Right renal pelvis (tissue), 4 donors: ENCODE data around the gene CATSPERZ. TPM values are rescaled to one million over a fixed set of nuclear protein-coding genes. Genes with fewer than 3 reads are reported as not detected.

ENCODE experiments used
- DNase-seq, 4 donors: peaks; one replicate each; pipeline ENCODE4 v3.0.0-alpha.2; 2013; ENCODE audit warnings: low read depth in 4 of 4, low spot score in 3 of 4, missing footprints in 1 of 4
- polyA plus RNA-seq, 4 donors: library from polyadenylated mRNA; unstranded; fragments of 120-200 nt; gene quantifications; one replicate each; pipeline ENCODE4 v1.2.1, GENCODE V29; 2013; ENCODE audit not compliant: insufficient read length in 4 of 4

Gene CATSPERZ
- polyA plus RNA-seq, 4 donors, result 0.29 TPM; not detected in 3

- DNase-seq, result peak in 3 of 4 donors; percentile 86 to 87 (median 87)
Measured at GRCh38 chr11:64284048-64284961, 15.9 kb upstream of the CATSPERZ start, which contains the start of gene BAD. BAD (minus strand) TSS chr11:64284665; CDS start chr11:64284368, 297 bp downstream.

GRCh38 chr11:64284962-64285884 lies 14.9 kb upstream of the CATSPERZ start, which contains the start of gene GPR137:
GPR137 (plus strand) TSS chr11:64285848; CDS start chr11:64286525, 677 bp downstream.
- peak in 3 of 4 donors; percentile 74 to 87 (median 77) for DNase-seq

DNA sequence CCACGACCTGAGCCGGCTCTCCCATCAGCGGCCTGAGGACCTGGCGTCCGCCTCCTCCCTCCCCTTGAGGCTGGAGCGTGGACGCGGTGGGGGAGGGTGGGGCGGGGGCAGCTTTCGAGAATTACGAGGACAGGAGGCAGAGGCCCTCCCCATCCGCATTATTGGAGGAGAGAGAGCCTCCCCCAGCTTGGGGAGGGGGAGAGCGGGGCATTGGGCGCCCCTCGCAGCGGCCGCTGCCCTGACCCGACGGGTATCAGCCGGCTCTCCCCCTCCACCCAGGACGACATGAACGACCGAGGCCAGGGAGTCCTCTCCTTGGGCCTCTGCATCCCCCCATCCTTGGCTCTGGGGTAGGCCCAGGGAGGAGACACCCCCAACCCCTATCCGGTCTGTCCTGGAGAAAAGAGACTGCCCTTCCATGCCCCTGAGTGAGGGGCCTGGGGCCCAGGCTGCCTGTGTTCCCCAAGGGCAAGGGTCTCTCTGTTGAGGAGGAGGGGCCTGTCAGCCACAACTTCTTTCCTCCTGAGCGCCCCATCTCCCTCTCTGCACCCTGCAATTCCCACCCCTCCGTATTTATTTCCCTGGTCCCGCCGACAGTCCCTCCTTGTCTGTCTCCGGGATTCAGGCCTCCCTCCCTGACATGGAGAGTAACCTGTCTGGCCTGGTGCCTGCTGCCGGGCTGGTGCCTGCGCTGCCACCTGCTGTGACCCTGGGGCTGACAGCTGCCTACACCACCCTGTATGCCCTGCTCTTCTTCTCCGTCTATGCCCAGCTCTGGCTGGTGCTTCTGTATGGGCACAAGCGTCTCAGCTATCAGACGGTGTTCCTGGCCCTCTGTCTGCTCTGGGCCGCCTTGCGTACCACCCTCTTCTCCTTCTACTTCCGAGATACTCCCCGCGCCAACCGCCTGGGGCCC lies 14.0 kb upstream of the CATSPERZ start:
- no peak for DNase-seq

DNA sequence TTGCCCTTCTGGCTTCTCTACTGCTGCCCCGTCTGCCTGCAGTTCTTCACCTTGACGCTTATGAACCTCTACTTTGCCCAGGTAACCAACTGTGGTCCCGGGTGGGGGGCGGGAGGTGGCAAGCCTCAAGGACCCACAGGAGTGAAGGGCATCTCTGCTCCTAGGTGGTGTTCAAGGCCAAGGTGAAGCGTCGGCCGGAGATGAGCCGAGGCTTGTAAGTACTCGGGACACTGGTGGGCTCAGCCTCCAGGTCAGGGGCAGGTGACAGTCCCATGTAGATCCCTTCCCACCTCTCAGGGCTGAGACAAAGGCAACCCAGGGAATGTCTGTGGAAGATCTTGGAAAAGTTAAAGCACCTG lies 13.4 kb upstream of the CATSPERZ start:
- no peak for DNase-seq

DNA sequence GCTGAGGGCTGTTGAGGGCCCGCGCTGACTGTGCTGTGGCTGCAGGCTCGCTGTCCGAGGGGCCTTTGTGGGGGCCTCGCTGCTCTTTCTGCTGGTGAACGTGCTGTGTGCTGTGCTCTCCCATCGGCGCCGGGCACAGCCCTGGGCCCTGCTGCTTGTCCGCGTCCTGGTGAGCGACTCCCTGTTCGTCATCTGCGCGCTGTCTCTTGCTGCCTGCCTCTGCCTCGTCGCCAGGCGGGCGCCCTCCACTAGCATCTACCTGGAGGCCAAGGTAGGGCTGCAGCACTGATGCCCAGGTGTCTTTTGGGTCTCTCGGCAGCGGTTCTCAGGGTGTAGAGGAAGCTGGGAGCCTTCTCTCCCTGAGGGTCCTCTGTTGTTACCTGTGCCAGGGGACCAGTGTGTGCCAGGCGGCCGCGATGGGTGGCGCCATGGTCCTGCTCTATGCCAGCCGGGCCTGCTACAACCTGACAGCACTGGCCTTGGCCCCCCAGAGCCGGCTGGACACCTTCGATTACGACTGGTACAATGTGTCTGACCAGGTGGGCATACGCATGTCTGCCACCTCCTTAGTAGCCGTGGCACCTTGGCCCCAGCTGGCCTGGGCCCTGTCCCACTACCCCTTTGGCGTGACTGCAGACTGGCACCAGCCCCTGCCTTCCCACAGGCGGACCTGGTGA lies 12.3 kb upstream of the CATSPERZ start:
- DNase-seq, result no peak

DNA sequence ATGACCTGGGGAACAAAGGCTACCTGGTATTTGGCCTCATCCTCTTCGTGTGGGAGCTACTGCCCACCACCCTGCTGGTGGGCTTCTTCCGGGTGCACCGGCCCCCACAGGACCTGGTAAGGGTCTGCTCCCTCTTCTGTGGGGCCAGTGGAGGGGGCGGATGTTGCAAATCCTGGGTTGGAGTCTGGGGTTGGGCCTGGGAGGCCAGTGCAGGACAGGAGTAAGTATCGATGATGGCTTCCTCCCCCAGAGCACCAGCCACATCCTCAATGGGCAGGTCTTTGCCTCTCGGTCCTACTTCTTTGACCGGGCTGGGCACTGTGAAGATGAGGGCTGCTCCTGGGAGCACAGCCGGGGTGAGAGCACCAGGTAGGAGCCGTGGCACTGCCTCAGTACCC lies 11.8 kb upstream of the CATSPERZ start:
- no peak for DNase-seq

DNA sequence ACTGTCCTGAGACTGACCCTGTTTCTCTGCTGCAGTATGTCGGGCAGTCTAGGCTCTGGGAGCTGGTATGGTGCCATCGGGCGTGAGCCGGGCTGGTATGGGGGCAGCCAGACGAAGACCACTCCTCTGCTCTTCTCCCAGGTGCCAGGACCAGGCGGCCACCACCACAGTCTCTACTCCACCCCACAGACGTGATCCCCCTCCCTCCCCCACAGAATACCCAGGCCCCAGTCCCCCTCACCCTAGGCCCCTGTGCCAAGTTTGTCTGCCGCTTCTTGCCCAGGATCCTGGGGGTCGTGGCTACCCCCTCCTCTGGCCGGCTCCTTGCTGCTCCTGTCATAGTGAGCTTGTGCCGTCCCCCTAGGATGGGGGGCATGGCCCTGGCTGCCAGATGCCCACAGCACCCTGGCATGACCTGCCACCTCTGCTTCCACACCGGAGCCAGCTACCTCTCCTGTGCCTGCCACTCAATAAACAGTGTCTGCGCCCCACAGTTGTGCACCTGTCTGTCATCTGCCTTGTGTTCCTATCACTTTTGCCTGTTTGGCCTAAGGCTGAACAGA lies 11.1 kb upstream of the CATSPERZ start:
- no peak for DNase-seq

GRCh38 chr11:64290352-64291261 lies 9.6 kb upstream of the CATSPERZ start:
- DNase-seq, result no peak

GRCh38 chr11:64291262-64291751 lies 8.9 kb upstream of the CATSPERZ start, which contains the start of gene KCNK4:
KCNK4 (plus strand) TSS chr11:64291302; CDS start chr11:64293019, 1,717 bp downstream.
- no peak for DNase-seq

GRCh38 chr11:64291752-64292459 lies 8.3 kb upstream of the CATSPERZ start:
- DNase-seq, result no peak

- DNase-seq, result no peak
Measured at GRCh38 chr11:64292460-64293254, 7.5 kb upstream of the CATSPERZ start.

DNA sequence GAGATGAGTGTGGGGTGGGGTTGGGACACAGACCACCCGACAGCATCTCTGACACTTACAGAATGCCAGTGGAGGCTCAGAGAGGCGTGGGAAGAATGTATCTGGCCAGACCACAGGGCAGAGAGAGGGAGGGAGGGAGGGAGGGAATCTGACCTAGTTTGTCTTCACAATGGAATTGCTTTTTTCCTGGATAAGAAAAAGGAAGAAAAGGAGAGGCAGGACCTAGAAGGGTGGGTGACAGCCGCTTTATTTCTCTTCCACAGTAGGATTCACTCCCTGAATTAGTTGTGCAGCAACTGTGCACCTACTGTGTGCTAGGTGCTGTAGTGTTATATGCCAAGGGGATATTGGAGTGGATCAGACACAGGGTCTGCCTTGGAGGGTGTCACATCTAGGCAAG lies 5.4 kb upstream of the CATSPERZ start:
- no peak for DNase-seq

- DNase-seq, result no peak
Measured at GRCh38 chr11:64295760-64296159, 4.4 kb upstream of the CATSPERZ start.

DNA sequence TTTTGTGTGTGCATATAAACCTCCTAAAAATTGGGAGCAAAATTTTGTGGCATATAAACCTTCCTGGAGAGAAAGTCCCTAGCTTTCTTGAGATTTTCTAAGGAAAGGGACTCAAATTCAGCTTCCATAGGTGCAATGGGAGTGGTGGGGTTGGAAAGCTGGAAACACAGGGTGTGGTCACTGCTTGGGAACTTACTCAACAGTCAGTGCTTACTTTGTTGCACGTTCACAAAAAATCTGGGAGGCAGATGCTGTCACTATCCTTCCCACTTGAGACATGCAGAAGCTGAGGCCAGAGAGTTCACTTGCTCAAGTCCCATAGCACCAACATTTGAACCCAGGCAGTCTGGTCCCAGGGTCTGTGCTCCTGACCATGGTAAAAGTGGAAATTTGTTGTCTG lies 3.9 kb upstream of the CATSPERZ start:
- DNase-seq, result no peak

- no peak for DNase-seq
Measured at GRCh38 chr11:64296830-64297698, 3.1 kb upstream of the CATSPERZ start.
